ENCODE data around the gene HES1. TPM values are rescaled to one million over a fixed set of nuclear protein-coding genes. Genes with fewer than 3 reads are reported as not detected.

Gene HES1
- total and polyA plus RNA-seq, 5 donors from 2014 or later, result 0.17 to 10.5 (median 0.71) TPM; not detected in 2

DNA sequence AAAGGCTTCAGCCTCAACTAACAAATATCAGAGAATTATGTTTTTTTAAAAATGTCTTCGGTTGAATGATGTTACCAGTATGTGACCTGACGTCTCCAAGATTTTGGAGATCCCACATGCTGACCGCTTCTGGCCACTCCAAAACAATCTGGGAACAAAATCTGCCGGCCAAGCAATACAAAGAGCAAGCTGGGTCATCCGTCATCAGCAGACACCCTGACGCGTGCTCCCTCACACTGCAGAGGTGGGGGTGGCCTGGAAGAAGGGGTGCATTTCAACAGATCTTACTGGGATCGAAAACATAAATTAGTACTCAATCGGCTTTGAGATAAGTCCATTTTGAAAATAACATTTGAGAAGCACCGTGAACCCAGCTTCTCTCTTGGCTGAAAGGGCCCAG, 33.6 kb downstream of the HES1 start:
- peaks cover 54% of the 10 kb centered on the region for H3K27me3 Mint-ChIP-seq
- Histone ChIP-seq H3K27me3 (ENCODE audit: control insufficient read depth, insufficient read depth, low read length) (peaks cover 25% of the 10 kb centered on the region), H3K36me3 (ENCODE audit: control insufficient read depth, insufficient read depth, low read length) (no peaks in the 10 kb centered on the region), H3K4me1 (ENCODE audit: control insufficient read depth, insufficient read depth, low read length, poor library complexity, severe bottlenecking) (no peaks in the 10 kb centered on the region), H3K4me3 (ENCODE audit: low read depth, low read length) (no peak overlapping the region), H3K27ac (ENCODE audit: insufficient read depth, low read length, poor library complexity, severe bottlenecking) (no peak overlapping the region), H3K9me3 (ENCODE audit: control insufficient read depth in 2 of 2, low read length in 2 of 2) (no peaks in the 10 kb centered on the region)
- H3K4me3 Mint-ChIP-seq, result no peak overlapping the region
- no peaks in the 10 kb centered on the region for H3K36me3 Mint-ChIP-seq
- H3K27ac Mint-ChIP-seq, result no peak overlapping the region
- no peaks in the 10 kb centered on the region for H3K4me1 Mint-ChIP-seq
- H3K9me3 Mint-ChIP-seq, result no peaks in the 10 kb centered on the region
- no peak for DNase-seq
- no peak for ATAC-seq (ENCODE audit: low read depth in 2 of 2)

GRCh38 chr3:194170793-194171192, 34.8 kb downstream of the HES1 start:
- Histone ChIP-seq H3K27me3 (ENCODE audit: control insufficient read depth, insufficient read depth, low read length) (peaks cover 21% of the 10 kb centered on the region), H3K4me3 (ENCODE audit: low read depth, low read length) (no peak overlapping the region), H3K4me1 (ENCODE audit: control insufficient read depth, insufficient read depth, low read length, poor library complexity, severe bottlenecking) (no peaks in the 10 kb centered on the region), H3K36me3 (ENCODE audit: control insufficient read depth, insufficient read depth, low read length) (no peaks in the 10 kb centered on the region), H3K9me3 (ENCODE audit: control insufficient read depth in 2 of 2, low read length in 2 of 2) (no peaks in the 10 kb centered on the region), H3K27ac (ENCODE audit: insufficient read depth, low read length, poor library complexity, severe bottlenecking) (no peak overlapping the region)
- Mint-ChIP-seq H3K9me3 (no peaks in the 10 kb centered on the region), H3K27ac (no peak overlapping the region), H3K36me3 (no peaks in the 10 kb centered on the region), H3K4me1 (no peaks in the 10 kb centered on the region), H3K4me3 (no peak overlapping the region), H3K27me3 (peaks cover 55% of the 10 kb centered on the region)
- ATAC-seq (ENCODE audit: low read depth in 2 of 2), result no peak
- DNase-seq, result no peak

- Mint-ChIP-seq H3K4me1 (no peaks in the 10 kb centered on the region), H3K27ac (no peak overlapping the region), H3K27me3 (peaks cover 45% of the 10 kb centered on the region), H3K9me3 (no peaks in the 10 kb centered on the region), H3K36me3 (no peaks in the 10 kb centered on the region), H3K4me3 (no peak overlapping the region)
- H3K27me3 ChIP-seq (ENCODE audit: control insufficient read depth, insufficient read depth, low read length), result peaks cover 6% of the 10 kb centered on the region
- ATAC-seq (ENCODE audit: low read depth in 2 of 2) (no peak), DNase-seq (no peak)
- no peaks in the 10 kb centered on the region for H3K36me3 ChIP-seq (ENCODE audit: control insufficient read depth, insufficient read depth, low read length)
- no peak overlapping the region for H3K4me3 ChIP-seq (ENCODE audit: low read depth, low read length)
- H3K9me3 ChIP-seq (ENCODE audit: control insufficient read depth in 2 of 2, low read length in 2 of 2), result no peaks in the 10 kb centered on the region
- H3K4me1 ChIP-seq (ENCODE audit: control insufficient read depth, insufficient read depth, low read length, poor library complexity, severe bottlenecking), result no peaks in the 10 kb centered on the region
- H3K27ac ChIP-seq (ENCODE audit: insufficient read depth, low read length, poor library complexity, severe bottlenecking), result no peak overlapping the region
Measured at GRCh38 chr3:194174406-194174805, 38.5 kb downstream of the HES1 start.

GRCh38 chr3:194174980-194175379, 39.0 kb downstream of the HES1 start:
- no peak for ATAC-seq (ENCODE audit: low read depth in 2 of 2)
- Histone ChIP-seq H3K9me3 (ENCODE audit: control insufficient read depth in 2 of 2, low read length in 2 of 2) (no peaks in the 10 kb centered on the region), H3K27ac (ENCODE audit: insufficient read depth, low read length, poor library complexity, severe bottlenecking) (no peak overlapping the region), H3K4me1 (ENCODE audit: control insufficient read depth, insufficient read depth, low read length, poor library complexity, severe bottlenecking) (no peaks in the 10 kb centered on the region), H3K4me3 (ENCODE audit: low read depth, low read length) (no peak overlapping the region), H3K27me3 (ENCODE audit: control insufficient read depth, insufficient read depth, low read length) (peaks cover 5% of the 10 kb centered on the region), H3K36me3 (ENCODE audit: control insufficient read depth, insufficient read depth, low read length) (no peaks in the 10 kb centered on the region)
- no peaks in the 10 kb centered on the region for H3K4me1 Mint-ChIP-seq
- H3K27me3 Mint-ChIP-seq, result peaks cover 42% of the 10 kb centered on the region
- DNase-seq, result no peak
- no peaks in the 10 kb centered on the region for H3K9me3 Mint-ChIP-seq
- H3K36me3 Mint-ChIP-seq, result no peaks in the 10 kb centered on the region
- no peak overlapping the region for H3K4me3 Mint-ChIP-seq
- H3K27ac Mint-ChIP-seq, result no peak overlapping the region

- no peaks in the 10 kb centered on the region for H3K4me1 ChIP-seq (ENCODE audit: control insufficient read depth, insufficient read depth, low read length, poor library complexity, severe bottlenecking)
- H3K4me1 Mint-ChIP-seq, result no peaks in the 10 kb centered on the region
- no peak overlapping the region for H3K27ac Mint-ChIP-seq
- H3K27ac ChIP-seq (ENCODE audit: insufficient read depth, low read length, poor library complexity, severe bottlenecking), result no peak overlapping the region
- H3K9me3 ChIP-seq (ENCODE audit: control insufficient read depth in 2 of 2, low read length in 2 of 2), result no peaks in the 10 kb centered on the region
- ATAC-seq (ENCODE audit: low read depth in 2 of 2) (no peak), DNase-seq (no peak)
- no peaks in the 10 kb centered on the region for H3K36me3 ChIP-seq (ENCODE audit: control insufficient read depth, insufficient read depth, low read length)
- H3K27me3 Mint-ChIP-seq, result peaks cover 30% of the 10 kb centered on the region
- H3K36me3 Mint-ChIP-seq, result no peaks in the 10 kb centered on the region
- H3K4me3 ChIP-seq (ENCODE audit: low read depth, low read length), result no peak overlapping the region
- peaks cover 2% of the 10 kb centered on the region for H3K27me3 ChIP-seq (ENCODE audit: control insufficient read depth, insufficient read depth, low read length)
- H3K4me3 Mint-ChIP-seq, result no peak overlapping the region
- H3K9me3 Mint-ChIP-seq, result no peaks in the 10 kb centered on the region
Measured at GRCh38 chr3:194176274-194176991, 40.5 kb downstream of the HES1 start.

DNA sequence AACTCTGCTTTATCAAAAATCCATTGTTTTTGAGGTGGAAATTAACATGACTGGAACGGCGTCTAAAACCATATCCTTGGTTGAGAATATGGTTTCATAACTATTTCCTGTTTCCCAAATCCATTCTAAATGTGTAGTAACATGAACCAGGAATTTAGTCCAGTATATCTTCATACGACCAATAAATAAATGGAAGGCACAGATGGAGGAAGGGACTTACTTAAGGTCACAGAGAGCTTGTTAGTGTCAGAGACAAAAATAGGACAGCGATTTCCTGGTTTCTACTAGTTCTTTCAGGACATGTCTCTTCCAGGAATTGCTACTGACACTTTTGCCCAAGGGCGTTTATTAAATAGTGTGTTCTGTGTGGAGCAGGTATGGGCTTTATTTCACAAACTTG, 41.2 kb downstream of the HES1 start:
- no peak overlapping the region for H3K4me3 ChIP-seq (ENCODE audit: low read depth, low read length)
- no peaks in the 10 kb centered on the region for H3K4me1 ChIP-seq (ENCODE audit: control insufficient read depth, insufficient read depth, low read length, poor library complexity, severe bottlenecking)
- ATAC-seq (ENCODE audit: low read depth in 2 of 2), result no peak
- Mint-ChIP-seq H3K27me3 (peaks cover 27% of the 10 kb centered on the region), H3K4me1 (no peaks in the 10 kb centered on the region), H3K4me3 (no peak overlapping the region), H3K27ac (no peak overlapping the region), H3K36me3 (no peaks in the 10 kb centered on the region), H3K9me3 (no peaks in the 10 kb centered on the region)
- no peaks in the 10 kb centered on the region for H3K36me3 ChIP-seq (ENCODE audit: control insufficient read depth, insufficient read depth, low read length)
- no peaks in the 10 kb centered on the region for H3K27me3 ChIP-seq (ENCODE audit: control insufficient read depth, insufficient read depth, low read length)
- no peak overlapping the region for H3K27ac ChIP-seq (ENCODE audit: insufficient read depth, low read length, poor library complexity, severe bottlenecking)
- no peak for DNase-seq
- H3K9me3 ChIP-seq (ENCODE audit: control insufficient read depth in 2 of 2, low read length in 2 of 2), result no peaks in the 10 kb centered on the region

DNA sequence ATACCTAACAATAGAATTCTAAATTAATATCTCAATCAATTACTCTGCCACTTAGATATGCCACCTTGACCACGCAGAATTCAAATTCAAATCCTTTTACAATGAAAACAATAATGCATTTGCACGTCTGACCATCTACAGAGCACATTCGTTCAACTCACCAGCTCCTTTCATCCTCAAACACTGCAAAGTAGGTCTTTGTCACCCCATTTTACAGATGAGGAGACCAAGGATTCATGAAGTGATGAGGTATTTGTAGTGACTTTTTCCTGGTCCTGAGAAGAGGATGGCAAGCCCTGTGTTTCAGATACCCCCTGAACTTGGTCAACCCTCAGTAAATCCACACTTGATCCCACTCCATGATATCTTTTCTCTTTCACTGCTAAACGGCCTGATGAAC, 42.2 kb downstream of the HES1 start:
- no peaks in the 10 kb centered on the region for H3K9me3 Mint-ChIP-seq
- ATAC-seq (ENCODE audit: low read depth in 2 of 2) (no peak), DNase-seq (no peak)
- peaks cover 28% of the 10 kb centered on the region for H3K27me3 Mint-ChIP-seq
- no peak overlapping the region for H3K4me3 ChIP-seq (ENCODE audit: low read depth, low read length)
- H3K27ac ChIP-seq (ENCODE audit: insufficient read depth, low read length, poor library complexity, severe bottlenecking), result no peak overlapping the region
- H3K9me3 ChIP-seq (ENCODE audit: control insufficient read depth in 2 of 2, low read length in 2 of 2), result no peaks in the 10 kb centered on the region
- no peaks in the 10 kb centered on the region for H3K27me3 ChIP-seq (ENCODE audit: control insufficient read depth, insufficient read depth, low read length)
- no peaks in the 10 kb centered on the region for H3K4me1 ChIP-seq (ENCODE audit: control insufficient read depth, insufficient read depth, low read length, poor library complexity, severe bottlenecking)
- H3K4me3 Mint-ChIP-seq, result no peak overlapping the region
- H3K36me3 Mint-ChIP-seq, result no peaks in the 10 kb centered on the region
- H3K27ac Mint-ChIP-seq, result no peak overlapping the region
- H3K4me1 Mint-ChIP-seq, result no peaks in the 10 kb centered on the region
- no peaks in the 10 kb centered on the region for H3K36me3 ChIP-seq (ENCODE audit: control insufficient read depth, insufficient read depth, low read length)

GRCh38 chr3:194178669-194179068, 42.7 kb downstream of the HES1 start:
- peaks cover 30% of the 10 kb centered on the region for H3K27me3 Mint-ChIP-seq
- Histone ChIP-seq H3K36me3 (ENCODE audit: control insufficient read depth, insufficient read depth, low read length) (no peaks in the 10 kb centered on the region), H3K9me3 (ENCODE audit: control insufficient read depth in 2 of 2, low read length in 2 of 2) (no peaks in the 10 kb centered on the region), H3K27ac (ENCODE audit: insufficient read depth, low read length, poor library complexity, severe bottlenecking) (no peak overlapping the region), H3K27me3 (ENCODE audit: control insufficient read depth, insufficient read depth, low read length) (no peaks in the 10 kb centered on the region), H3K4me3 (ENCODE audit: low read depth, low read length) (no peak overlapping the region), H3K4me1 (ENCODE audit: control insufficient read depth, insufficient read depth, low read length, poor library complexity, severe bottlenecking) (no peaks in the 10 kb centered on the region)
- no peaks in the 10 kb centered on the region for H3K9me3 Mint-ChIP-seq
- H3K36me3 Mint-ChIP-seq, result no peaks in the 10 kb centered on the region
- DNase-seq (no peak), ATAC-seq (ENCODE audit: low read depth in 2 of 2) (no peak)
- H3K4me3 Mint-ChIP-seq, result no peak overlapping the region
- H3K4me1 Mint-ChIP-seq, result no peaks in the 10 kb centered on the region
- no peak overlapping the region for H3K27ac Mint-ChIP-seq

Data from CD4-positive, CD25-positive, alpha-beta regulatory T cell (primary cell).